ENCODE data around the gene ZNF740. TPM values are rescaled to one million over a fixed set of nuclear protein-coding genes. Genes with fewer than 3 reads are reported as not detected.

Gene ZNF740
- polyA plus RNA-seq, 2 donors, result 4.7 to 5.3 TPM

- Histone ChIP-seq H3K27ac (ENCODE audit: low read depth in 2 of 2, low read length in 1 of 2) (no peak overlapping the region), H3K27me3 (ENCODE audit: control insufficient read depth in 1 of 2, insufficient read depth in 2 of 2, low read length in 2 of 2) (no peaks in the 10 kb centered on the region), H3K4me1 (ENCODE audit: control insufficient read depth in 2 of 2, insufficient read depth in 2 of 2, low read length in 1 of 2) (peaks cover 0 to 5% of the 10 kb centered on the region in 2 donors), H3K4me3 (ENCODE audit: low read depth in 1 of 2, low read length in 2 of 2) (no peak overlapping the region), H3K9me3 (ENCODE audit: control insufficient read depth in 2 of 2, insufficient read depth in 1 of 2, low read depth in 1 of 2, low read length in 1 of 2) (no peaks in the 10 kb centered on the region), H3K36me3 (ENCODE audit: control insufficient read depth in 2 of 2, insufficient read depth in 2 of 2, low read length in 1 of 2) (peaks cover 9 to 37% of the 10 kb centered on the region in 2 donors)
- 88 to 92% methylated on average over 14 of the region's 14 CpGs for WGBS, 2 donors
Observed at GRCh38 chr12:53192531-53193021, 12.1 kb downstream of the ZNF740 start.

GRCh38 chr12:53193040-53193439 is 12.5 kb downstream of the ZNF740 start:
- Histone ChIP-seq H3K4me3 (ENCODE audit: low read depth in 1 of 2, low read length in 2 of 2) (no peak overlapping the region), H3K36me3 (ENCODE audit: control insufficient read depth in 2 of 2, insufficient read depth in 2 of 2, low read length in 1 of 2) (peaks cover 4 to 33% of the 10 kb centered on the region in 2 donors), H3K27ac (ENCODE audit: low read depth in 2 of 2, low read length in 1 of 2) (no peak overlapping the region), H3K4me1 (ENCODE audit: control insufficient read depth in 2 of 2, insufficient read depth in 2 of 2, low read length in 1 of 2) (peaks cover 0 to 5% of the 10 kb centered on the region in 2 donors), H3K9me3 (ENCODE audit: control insufficient read depth in 2 of 2, insufficient read depth in 1 of 2, low read depth in 1 of 2, low read length in 1 of 2) (no peaks in the 10 kb centered on the region), H3K27me3 (ENCODE audit: control insufficient read depth in 1 of 2, insufficient read depth in 2 of 2, low read length in 2 of 2) (no peaks in the 10 kb centered on the region)
- 86 to 88% methylated on average over 9 of the region's 9 CpGs for WGBS, 2 donors

- 70 to 77% methylated on average over 11 of the region's 11 CpGs for WGBS, 2 donors
- H3K36me3 ChIP-seq (ENCODE audit: control insufficient read depth in 2 of 2, insufficient read depth in 2 of 2, low read length in 1 of 2), result peaks cover 2 to 32% of the 10 kb centered on the region in 2 donors
- peaks cover 0 to 5% of the 10 kb centered on the region in 2 donors for H3K4me1 ChIP-seq (ENCODE audit: control insufficient read depth in 2 of 2, insufficient read depth in 2 of 2, low read length in 1 of 2)
- no peak overlapping the region for H3K4me3 ChIP-seq (ENCODE audit: low read depth in 1 of 2, low read length in 2 of 2)
- H3K9me3 ChIP-seq (ENCODE audit: control insufficient read depth in 2 of 2, insufficient read depth in 1 of 2, low read depth in 1 of 2, low read length in 1 of 2), result no peaks in the 10 kb centered on the region
- no peak overlapping the region for H3K27ac ChIP-seq (ENCODE audit: low read depth in 2 of 2, low read length in 1 of 2)
- H3K27me3 ChIP-seq (ENCODE audit: control insufficient read depth in 1 of 2, insufficient read depth in 2 of 2, low read length in 2 of 2), result no peaks in the 10 kb centered on the region
Observed at GRCh38 chr12:53193985-53194716, 13.6 kb downstream of the ZNF740 start.

- Histone ChIP-seq H3K27me3 (ENCODE audit: control insufficient read depth in 1 of 2, insufficient read depth in 2 of 2, low read length in 2 of 2) (no peaks in the 10 kb centered on the region), H3K36me3 (ENCODE audit: control insufficient read depth in 2 of 2, insufficient read depth in 2 of 2, low read length in 1 of 2) (peaks cover 3 to 32% of the 10 kb centered on the region in 2 donors), H3K4me3 (ENCODE audit: low read depth in 1 of 2, low read length in 2 of 2) (no peak overlapping the region), H3K27ac (ENCODE audit: low read depth in 2 of 2, low read length in 1 of 2) (no peak overlapping the region), H3K9me3 (ENCODE audit: control insufficient read depth in 2 of 2, insufficient read depth in 1 of 2, low read depth in 1 of 2, low read length in 1 of 2) (no peaks in the 10 kb centered on the region), H3K4me1 (ENCODE audit: control insufficient read depth in 2 of 2, insufficient read depth in 2 of 2, low read length in 1 of 2) (peaks cover 0 to 4% of the 10 kb centered on the region in 2 donors)
- WGBS, 2 donors, result 93 to 96% methylated on average over 1 of the region's 1 CpG
Observed at GRCh38 chr12:53194973-53195372, 14.5 kb downstream of the ZNF740 start.

GRCh38 chr12:53195516-53196420 is 15.2 kb downstream of the ZNF740 start:
- no peaks in the 10 kb centered on the region for H3K27me3 ChIP-seq (ENCODE audit: control insufficient read depth in 1 of 2, insufficient read depth in 2 of 2, low read length in 2 of 2)
- H3K4me1 ChIP-seq (ENCODE audit: control insufficient read depth in 2 of 2, insufficient read depth in 2 of 2, low read length in 1 of 2), result peaks cover 0 to 3% of the 10 kb centered on the region in 2 donors
- no peak overlapping the region for H3K27ac ChIP-seq (ENCODE audit: low read depth in 2 of 2, low read length in 1 of 2)
- H3K9me3 ChIP-seq (ENCODE audit: control insufficient read depth in 2 of 2, insufficient read depth in 1 of 2, low read depth in 1 of 2, low read length in 1 of 2), result no peaks in the 10 kb centered on the region
- WGBS, 2 donors, result 88 to 91% methylated on average over 10 of the region's 10 CpGs
- peaks cover 6 to 32% of the 10 kb centered on the region in 2 donors for H3K36me3 ChIP-seq (ENCODE audit: control insufficient read depth in 2 of 2, insufficient read depth in 2 of 2, low read length in 1 of 2)
- no peak overlapping the region for H3K4me3 ChIP-seq (ENCODE audit: low read depth in 1 of 2, low read length in 2 of 2)

GRCh38 chr12:53196486-53196885 is 16.0 kb downstream of the ZNF740 start:
- Histone ChIP-seq H3K27me3 (ENCODE audit: control insufficient read depth in 1 of 2, insufficient read depth in 2 of 2, low read length in 2 of 2) (no peaks in the 10 kb centered on the region), H3K4me1 (ENCODE audit: control insufficient read depth in 2 of 2, insufficient read depth in 2 of 2, low read length in 1 of 2) (peaks cover 0 to 3% of the 10 kb centered on the region in 2 donors), H3K9me3 (ENCODE audit: control insufficient read depth in 2 of 2, insufficient read depth in 1 of 2, low read depth in 1 of 2, low read length in 1 of 2) (no peaks in the 10 kb centered on the region), H3K27ac (ENCODE audit: low read depth in 2 of 2, low read length in 1 of 2) (no peak overlapping the region), H3K4me3 (ENCODE audit: low read depth in 1 of 2, low read length in 2 of 2) (no peak overlapping the region), H3K36me3 (ENCODE audit: control insufficient read depth in 2 of 2, insufficient read depth in 2 of 2, low read length in 1 of 2) (peaks cover 4 to 25% of the 10 kb centered on the region in 2 donors)
- WGBS, 2 donors, result 81 to 83% methylated on average over 14 of the region's 14 CpGs

GRCh38 chr12:53197011-53197640 is 16.6 kb downstream of the ZNF740 start:
- Histone ChIP-seq H3K9me3 (ENCODE audit: control insufficient read depth in 2 of 2, insufficient read depth in 1 of 2, low read depth in 1 of 2, low read length in 1 of 2) (no peaks in the 10 kb centered on the region), H3K36me3 (ENCODE audit: control insufficient read depth in 2 of 2, insufficient read depth in 2 of 2, low read length in 1 of 2) (peaks cover 4 to 20% of the 10 kb centered on the region in 2 donors), H3K4me3 (ENCODE audit: low read depth in 1 of 2, low read length in 2 of 2) (no peak overlapping the region), H3K27ac (ENCODE audit: low read depth in 2 of 2, low read length in 1 of 2) (no peak overlapping the region), H3K4me1 (ENCODE audit: control insufficient read depth in 2 of 2, insufficient read depth in 2 of 2, low read length in 1 of 2) (peaks cover 0 to 3% of the 10 kb centered on the region in 2 donors), H3K27me3 (ENCODE audit: control insufficient read depth in 1 of 2, insufficient read depth in 2 of 2, low read length in 2 of 2) (no peaks in the 10 kb centered on the region)
- 73 to 78% methylated on average over 19 of the region's 19 CpGs for WGBS, 2 donors

GRCh38 chr12:53198486-53199110 is 18.1 kb downstream of the ZNF740 start:
- Histone ChIP-seq H3K9me3 (ENCODE audit: control insufficient read depth in 2 of 2, insufficient read depth in 1 of 2, low read depth in 1 of 2, low read length in 1 of 2) (no peaks in the 10 kb centered on the region), H3K36me3 (ENCODE audit: control insufficient read depth in 2 of 2, insufficient read depth in 2 of 2, low read length in 1 of 2) (peaks cover 4 to 9% of the 10 kb centered on the region in 2 donors), H3K4me1 (ENCODE audit: control insufficient read depth in 2 of 2, insufficient read depth in 2 of 2, low read length in 1 of 2) (peaks cover 0 to 3% of the 10 kb centered on the region in 2 donors), H3K27me3 (ENCODE audit: control insufficient read depth in 1 of 2, insufficient read depth in 2 of 2, low read length in 2 of 2) (no peaks in the 10 kb centered on the region), H3K27ac (ENCODE audit: low read depth in 2 of 2, low read length in 1 of 2) (peak overlapping the region in 1 of 2 donors; percentile 13), H3K4me3 (ENCODE audit: low read depth in 1 of 2, low read length in 2 of 2) (no peak overlapping the region)
- 84 to 87% methylated on average over 5 of the region's 5 CpGs for WGBS, 2 donors

- Histone ChIP-seq H3K4me3 (ENCODE audit: low read depth in 1 of 2, low read length in 2 of 2) (no peak overlapping the region), H3K27me3 (ENCODE audit: control insufficient read depth in 1 of 2, insufficient read depth in 2 of 2, low read length in 2 of 2) (no peaks in the 10 kb centered on the region), H3K27ac (ENCODE audit: low read depth in 2 of 2, low read length in 1 of 2) (no peak overlapping the region), H3K4me1 (ENCODE audit: control insufficient read depth in 2 of 2, insufficient read depth in 2 of 2, low read length in 1 of 2) (peaks cover 0 to 3% of the 10 kb centered on the region in 2 donors), H3K9me3 (ENCODE audit: control insufficient read depth in 2 of 2, insufficient read depth in 1 of 2, low read depth in 1 of 2, low read length in 1 of 2) (no peaks in the 10 kb centered on the region), H3K36me3 (ENCODE audit: control insufficient read depth in 2 of 2, insufficient read depth in 2 of 2, low read length in 1 of 2) (peaks cover 4 to 6% of the 10 kb centered on the region in 2 donors)
- 88 to 91% methylated on average over 3 of the region's 3 CpGs for WGBS, 2 donors
Observed at GRCh38 chr12:53199700-53200099, 19.2 kb downstream of the ZNF740 start.
